ENCODE data around the gene ECE2. TPM values are rescaled to one million over a fixed set of nuclear protein-coding genes. Genes with fewer than 3 reads are reported as not detected.
A peak's percentile ranks its signal among the peaks of the same experiment; 100 is the strongest.

The ECE2 gene
- total RNA-seq, 2 experiments from 2014 or later: not detected

- Mint-ChIP-seq H3K27ac (peak overlapping the region; percentile 49), H3K4me1 (peaks cover 18% of the 10 kb centered on the region), H3K9me3 (no peaks in the 10 kb centered on the region), H3K27me3 (no peaks in the 10 kb centered on the region), H3K36me3 (peaks cover 38% of the 10 kb centered on the region), H3K4me3 (no peak overlapping the region)
- no peak for DNase-seq
Measured at GRCh38 chr3:184307915-184308314, 32.1 kb downstream of the ECE2 start.

- peaks cover 12% of the 10 kb centered on the region for H3K4me1 Mint-ChIP-seq
- H3K36me3 Mint-ChIP-seq: peaks cover 30% of the 10 kb centered on the region
- H3K27me3 Mint-ChIP-seq: no peaks in the 10 kb centered on the region
- H3K27ac Mint-ChIP-seq: peak overlapping the region; percentile 49
- no peak for DNase-seq
- no peak overlapping the region for H3K4me3 Mint-ChIP-seq
- no peaks in the 10 kb centered on the region for H3K9me3 Mint-ChIP-seq
Measured at GRCh38 chr3:184308744-184309143, 32.9 kb downstream of the ECE2 start.

DNA sequence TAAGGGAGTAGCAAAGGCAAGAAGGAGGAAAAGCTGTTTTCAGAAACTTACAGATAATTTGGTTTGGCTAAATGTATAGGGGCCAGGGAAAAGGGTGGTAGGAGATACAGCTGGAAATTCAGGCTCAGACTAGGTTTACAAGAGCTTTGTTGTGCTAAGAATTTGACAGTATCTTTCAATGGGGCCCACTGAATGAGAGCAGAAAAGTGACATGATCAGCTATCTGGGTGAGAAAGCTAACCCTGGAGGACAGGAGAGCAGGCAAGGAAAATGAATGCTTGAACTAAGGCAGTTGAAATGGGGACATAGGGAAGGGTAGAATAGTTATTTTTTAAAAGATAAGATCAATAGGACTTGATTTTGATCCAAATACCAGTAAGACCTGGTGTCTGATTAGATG lies 35.8 kb downstream of the ECE2 start:
- Mint-ChIP-seq H3K36me3 (peaks cover 27% of the 10 kb centered on the region), H3K4me3 (no peak overlapping the region), H3K27me3 (no peaks in the 10 kb centered on the region), H3K9me3 (no peaks in the 10 kb centered on the region), H3K27ac (no peak overlapping the region), H3K4me1 (peaks cover 20% of the 10 kb centered on the region)
- DNase-seq: no peak

DNA sequence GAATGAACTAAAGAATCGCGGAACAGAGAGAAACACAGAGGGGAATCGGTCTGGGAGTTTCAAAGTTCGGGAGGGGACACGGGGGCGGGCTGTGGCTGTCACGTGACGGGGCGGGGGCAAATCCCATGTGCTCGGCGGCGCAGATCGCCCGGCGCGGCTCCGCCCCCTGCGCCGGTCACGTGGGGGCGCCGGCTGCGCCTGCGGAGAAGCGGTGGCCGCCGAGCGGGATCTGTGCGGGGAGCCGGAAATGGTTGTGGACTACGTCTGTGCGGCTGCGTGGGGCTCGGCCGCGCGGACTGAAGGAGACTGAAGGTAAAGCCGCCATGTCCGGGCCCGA lies 38.5 kb downstream of the ECE2 start, which contains the start of gene EIF4G1:
Gene EIF4G1, plus strand, starts transcription at position 244 of the 337 bp plus-strand sequence. CDS start 1,191 bp downstream, outside the sequence.
- peak within 1 kb of the TSS; percentile 88 for H3K27ac Mint-ChIP-seq
- H3K27me3 Mint-ChIP-seq: no peaks in the 10 kb centered on the region
- H3K4me3 Mint-ChIP-seq: peak within 1 kb of the TSS; percentile 83
- no peaks in the 10 kb centered on the region for H3K9me3 Mint-ChIP-seq
- H3K36me3 Mint-ChIP-seq: peaks cover 30% of the 10 kb centered on the region
- DNase-seq: peak; percentile 95
- peaks cover 32% of the 10 kb centered on the region for H3K4me1 Mint-ChIP-seq

- H3K4me1 Mint-ChIP-seq: peaks cover 36% of the 10 kb centered on the region
- H3K4me3 Mint-ChIP-seq: peak overlapping the region; percentile 83
- H3K9me3 Mint-ChIP-seq: no peaks in the 10 kb centered on the region
- DNase-seq: peak; percentile 67
- H3K27ac Mint-ChIP-seq: peak overlapping the region; percentile 88
- H3K27me3 Mint-ChIP-seq: no peaks in the 10 kb centered on the region
- H3K36me3 Mint-ChIP-seq: peaks cover 34% of the 10 kb centered on the region
Measured at GRCh38 chr3:184314700-184315542, 39.1 kb downstream of the ECE2 start.

GRCh38 chr3:184315543-184315867 lies 39.7 kb downstream of the ECE2 start:
- H3K27ac Mint-ChIP-seq: peak overlapping the region; percentile 52
- peaks cover 36% of the 10 kb centered on the region for H3K4me1 Mint-ChIP-seq
- peaks cover 34% of the 10 kb centered on the region for H3K36me3 Mint-ChIP-seq
- no peaks in the 10 kb centered on the region for H3K9me3 Mint-ChIP-seq
- peak overlapping the region; percentile 83 for H3K4me3 Mint-ChIP-seq
- H3K27me3 Mint-ChIP-seq: no peaks in the 10 kb centered on the region
- DNase-seq: no peak

DNA sequence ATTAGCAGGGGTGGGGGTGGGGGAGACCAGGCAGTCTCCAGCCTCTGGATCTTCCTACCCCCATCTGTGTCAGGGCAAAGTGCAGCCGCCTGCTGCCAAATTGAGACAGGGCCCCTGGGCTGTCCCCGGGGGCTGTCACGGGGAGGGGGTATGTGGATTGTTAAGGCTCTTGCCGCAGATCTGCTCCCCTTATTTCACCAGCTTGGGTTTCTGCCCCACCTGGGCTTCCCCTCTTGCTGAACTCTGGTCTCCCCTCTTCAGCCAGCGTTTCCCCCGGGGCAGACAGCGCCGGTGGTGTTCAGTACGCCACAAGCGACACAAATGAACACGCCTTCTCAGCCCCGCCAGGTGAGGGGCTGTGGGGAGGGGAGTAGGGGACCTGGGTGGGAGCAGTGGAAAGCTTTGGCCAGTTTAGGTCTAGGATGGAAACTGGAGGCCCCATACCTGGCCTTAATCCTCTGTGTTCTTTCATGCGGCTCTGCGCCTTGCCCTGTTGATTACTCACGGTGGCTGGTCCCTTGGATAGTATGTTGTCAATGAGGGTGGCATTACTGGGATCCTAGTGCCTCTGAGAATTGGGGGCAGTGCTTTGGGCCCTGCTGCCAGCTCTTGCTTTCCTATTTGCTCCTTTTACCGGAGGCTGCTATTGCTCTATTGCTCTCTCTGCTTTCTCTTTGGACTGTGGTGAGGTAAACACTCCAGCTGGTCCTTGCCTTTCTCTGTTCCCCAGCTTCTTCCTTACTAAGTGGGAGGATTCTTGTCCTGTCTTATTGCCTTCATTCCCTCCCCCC lies 40.2 kb downstream of the ECE2 start:
- no peaks in the 10 kb centered on the region for H3K27me3 Mint-ChIP-seq
- DNase-seq: no peak
- peak overlapping the region; percentile 52 for H3K27ac Mint-ChIP-seq
- H3K9me3 Mint-ChIP-seq: no peaks in the 10 kb centered on the region
- peaks cover 36% of the 10 kb centered on the region for H3K4me1 Mint-ChIP-seq
- peaks cover 38% of the 10 kb centered on the region for H3K36me3 Mint-ChIP-seq
- H3K4me3 Mint-ChIP-seq: peak overlapping the region; percentile 83

DNA sequence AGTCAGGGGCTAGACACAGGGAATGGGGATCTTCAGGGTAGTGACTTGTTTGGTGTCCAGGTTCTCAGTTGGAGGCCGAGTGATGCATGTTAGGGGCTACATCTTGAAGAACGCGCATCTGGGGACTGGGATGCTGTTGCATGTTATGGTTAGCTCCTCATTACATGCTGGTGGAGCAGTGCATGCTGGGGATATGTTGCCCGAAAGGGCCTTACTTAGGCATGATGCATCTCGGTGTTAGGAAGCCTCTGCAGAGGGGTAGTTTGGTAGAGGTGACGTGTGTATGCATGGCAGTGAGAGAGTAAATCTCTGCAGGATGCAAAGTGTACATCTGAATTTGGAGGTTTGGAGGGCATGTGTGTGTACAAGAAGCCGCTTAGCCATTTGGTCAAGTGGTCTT lies 41.0 kb downstream of the ECE2 start:
- no peak for DNase-seq
- H3K36me3 Mint-ChIP-seq: peaks cover 45% of the 10 kb centered on the region
- H3K4me1 Mint-ChIP-seq: peaks cover 36% of the 10 kb centered on the region
- H3K27ac Mint-ChIP-seq: peak overlapping the region; percentile 52
- no peaks in the 10 kb centered on the region for H3K27me3 Mint-ChIP-seq
- H3K9me3 Mint-ChIP-seq: no peaks in the 10 kb centered on the region
- H3K4me3 Mint-ChIP-seq: peak overlapping the region; percentile 83

DNA sequence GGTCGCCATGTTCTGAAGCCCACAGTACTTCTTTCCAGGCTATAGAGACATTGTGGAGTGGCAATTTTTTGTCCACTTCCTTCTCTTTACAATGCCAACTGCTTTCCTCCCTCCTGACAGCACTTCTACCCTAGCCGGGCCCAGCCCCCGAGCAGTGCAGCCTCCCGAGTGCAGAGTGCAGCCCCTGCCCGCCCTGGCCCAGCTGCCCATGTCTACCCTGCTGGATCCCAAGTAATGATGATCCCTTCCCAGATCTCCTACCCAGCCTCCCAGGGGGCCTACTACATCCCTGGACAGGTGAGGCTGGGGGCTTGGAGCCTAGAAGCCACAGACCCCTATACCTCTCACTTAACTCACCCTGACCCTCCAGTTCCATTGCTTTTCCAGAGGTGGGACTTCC lies 41.4 kb downstream of the ECE2 start:
- H3K4me1 Mint-ChIP-seq: peaks cover 36% of the 10 kb centered on the region
- no peaks in the 10 kb centered on the region for H3K27me3 Mint-ChIP-seq
- peaks cover 46% of the 10 kb centered on the region for H3K36me3 Mint-ChIP-seq
- peak overlapping the region; percentile 52 for H3K27ac Mint-ChIP-seq
- H3K9me3 Mint-ChIP-seq: no peaks in the 10 kb centered on the region
- DNase-seq: no peak
- peak overlapping the region; percentile 83 for H3K4me3 Mint-ChIP-seq

- peak; percentile 58 for DNase-seq
- peaks cover 67% of the 10 kb centered on the region for H3K36me3 Mint-ChIP-seq
- H3K27ac Mint-ChIP-seq: no peak overlapping the region
- no peak overlapping the region for H3K4me3 Mint-ChIP-seq
- H3K4me1 Mint-ChIP-seq: peaks cover 38% of the 10 kb centered on the region
- H3K9me3 Mint-ChIP-seq: no peaks in the 10 kb centered on the region
- H3K27me3 Mint-ChIP-seq: no peaks in the 10 kb centered on the region
Measured at GRCh38 chr3:184320104-184320445, 44.3 kb downstream of the ECE2 start.

GRCh38 chr3:184321666-184322065 lies 45.8 kb downstream of the ECE2 start:
- no peaks in the 10 kb centered on the region for H3K27me3 Mint-ChIP-seq
- peak overlapping the region; percentile 54 for H3K27ac Mint-ChIP-seq
- no peaks in the 10 kb centered on the region for H3K9me3 Mint-ChIP-seq
- peaks cover 67% of the 10 kb centered on the region for H3K36me3 Mint-ChIP-seq
- no peak for DNase-seq
- peaks cover 38% of the 10 kb centered on the region for H3K4me1 Mint-ChIP-seq
- H3K4me3 Mint-ChIP-seq: no peak overlapping the region

DNA sequence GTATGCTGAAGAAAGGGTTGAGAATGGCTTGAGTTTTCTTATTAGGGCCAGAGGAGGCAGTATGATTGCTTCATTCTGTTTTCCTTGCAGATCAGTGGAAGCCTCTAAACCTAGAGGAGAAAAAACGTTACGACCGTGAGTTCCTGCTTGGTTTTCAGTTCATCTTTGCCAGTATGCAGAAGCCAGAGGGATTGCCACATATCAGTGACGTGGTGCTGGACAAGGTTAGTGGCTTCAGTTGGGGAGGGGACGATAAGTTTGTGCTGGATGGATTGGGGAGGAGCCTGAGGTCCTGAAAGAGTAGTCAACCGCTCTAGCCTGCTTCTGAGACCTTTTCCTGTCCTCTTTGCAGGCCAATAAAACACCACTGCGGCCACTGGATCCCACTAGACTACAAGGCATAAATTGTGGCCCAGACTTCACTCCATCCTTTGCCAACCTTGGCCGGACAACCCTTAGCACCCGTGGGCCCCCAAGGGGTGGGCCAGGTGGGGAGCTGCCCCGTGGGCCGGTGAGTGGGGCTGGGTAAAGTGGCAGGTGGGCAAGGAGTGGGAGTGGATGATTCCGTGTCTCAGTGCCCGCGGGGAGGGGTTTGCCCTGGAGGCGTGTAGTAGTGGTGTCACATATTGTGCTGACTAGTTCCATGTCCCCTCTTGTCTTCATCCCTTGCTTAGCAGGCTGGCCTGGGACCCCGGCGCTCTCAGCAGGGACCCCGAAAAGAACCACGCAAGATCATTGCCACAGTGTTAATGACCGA lies 47.1 kb downstream of the ECE2 start:
- Mint-ChIP-seq H3K36me3 (peaks cover 63% of the 10 kb centered on the region), H3K4me3 (no peak overlapping the region), H3K27me3 (no peaks in the 10 kb centered on the region), H3K9me3 (no peaks in the 10 kb centered on the region), H3K27ac (peak overlapping the region; percentile 80), H3K4me1 (peaks cover 28% of the 10 kb centered on the region)
- no peak for DNase-seq

DNA sequence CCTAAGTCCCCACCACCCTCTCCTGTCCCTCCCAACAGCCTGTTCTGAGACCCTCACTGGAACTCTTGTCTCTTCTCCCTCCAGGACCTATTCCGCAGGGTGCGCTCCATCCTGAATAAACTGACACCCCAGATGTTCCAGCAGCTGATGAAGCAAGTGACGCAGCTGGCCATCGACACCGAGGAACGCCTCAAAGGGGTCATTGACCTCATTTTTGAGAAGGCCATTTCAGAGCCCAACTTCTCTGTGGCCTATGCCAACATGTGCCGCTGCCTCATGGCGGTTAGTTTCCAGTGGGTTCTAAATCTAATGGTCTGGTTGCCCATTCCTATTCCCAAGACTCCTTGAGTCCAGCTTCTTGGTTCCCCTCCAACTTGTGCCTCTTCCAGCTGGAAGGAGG lies 47.9 kb downstream of the ECE2 start:
- DNase-seq: no peak
- Mint-ChIP-seq H3K4me3 (no peak overlapping the region), H3K9me3 (no peaks in the 10 kb centered on the region), H3K4me1 (peaks cover 25% of the 10 kb centered on the region), H3K27me3 (no peaks in the 10 kb centered on the region), H3K27ac (no peak overlapping the region), H3K36me3 (peaks cover 67% of the 10 kb centered on the region)

DNA sequence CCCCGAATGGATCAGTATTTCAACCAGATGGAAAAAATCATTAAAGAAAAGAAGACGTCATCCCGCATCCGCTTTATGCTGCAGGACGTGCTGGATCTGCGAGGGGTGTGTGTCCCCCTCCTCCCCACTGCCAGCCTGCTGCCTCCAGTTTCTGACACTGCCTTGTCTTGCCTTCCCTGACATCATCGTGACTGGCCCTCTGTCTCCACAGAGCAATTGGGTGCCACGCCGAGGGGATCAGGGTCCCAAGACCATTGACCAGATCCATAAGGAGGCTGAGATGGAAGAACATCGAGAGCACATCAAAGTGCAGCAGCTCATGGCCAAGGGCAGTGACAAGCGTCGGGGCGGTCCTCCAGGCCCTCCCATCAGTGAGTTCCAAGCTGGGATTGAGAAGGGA lies 49.4 kb downstream of the ECE2 start:
- Mint-ChIP-seq H3K27me3 (no peaks in the 10 kb centered on the region), H3K9me3 (no peaks in the 10 kb centered on the region), H3K4me3 (no peak overlapping the region), H3K36me3 (peaks cover 73% of the 10 kb centered on the region), H3K27ac (peak overlapping the region; percentile 38), H3K4me1 (peaks cover 19% of the 10 kb centered on the region)
- DNase-seq: no peak

GRCh38 chr3:184325715-184326369 lies 50.0 kb downstream of the ECE2 start:
- Mint-ChIP-seq H3K9me3 (no peaks in the 10 kb centered on the region), H3K27ac (peak overlapping the region; percentile 71), H3K4me3 (no peak overlapping the region), H3K4me1 (peaks cover 19% of the 10 kb centered on the region), H3K36me3 (peaks cover 73% of the 10 kb centered on the region), H3K27me3 (no peaks in the 10 kb centered on the region)
- DNase-seq: peak; percentile 26

All from activated naive CD8-positive, alpha-beta T cell treated with anti-CD3 and anti-CD28 coated beads for 36 hours (primary cell).